PFSK-1 (cell line): Measurements from ENCODE around the gene SKAP1.

Experiments
- FOXP2 ChIP-seq: optimal IDR thresholded peaks from 2 replicates; pipeline ENCODE3; 2011; ENCODE audit warnings: borderline replicate concordance, control low read depth, inconsistent platforms; ENCODE audit not compliant: insufficient read depth; ENCODE audit errors: extremely low read length, extremely low read depth
- POLR2AphosphoS5 ChIP-seq: IDR thresholded peaks from 2 replicates; pipeline ENCODE4 v1.6.1; 2012; ENCODE audit warnings: low read depth, mild to moderate bottlenecking, control low read depth, low read length, moderate library complexity
- REST ChIP-seq, 2 experiments: IDR thresholded peaks; 2 replicates each; pipeline versions ENCODE4 v1.6.1 to v1.8.0; 2011 to 2012; ENCODE audit warnings: low read depth in 2 of 2, low read length in 2 of 2, control low read depth in 1 of 2, inconsistent platforms in 1 of 2, mild to moderate bottlenecking in 1 of 2, moderate library complexity in 1 of 2; ENCODE audit not compliant: insufficient read depth in 1 of 2
- SIN3A ChIP-seq: IDR thresholded peaks from 2 replicates; pipeline ENCODE4 v1.6.1; 2012; ENCODE audit warnings: mild to moderate bottlenecking, low read length, moderate library complexity, borderline replicate concordance; ENCODE audit not compliant: insufficient read depth
- TAF1 ChIP-seq: IDR thresholded peaks from 2 replicates; pipeline ENCODE4 v1.6.1; 2012; ENCODE audit warnings: low read length, control low read depth, borderline replicate concordance; ENCODE audit not compliant: insufficient read depth

The SKAP1 gene

GRCh38 chr17:48438516-48439061 is 8.6 kb upstream of the SKAP1 start:
- TF ChIP-seq POLR2AphosphoS5, result no peak

GRCh38 chr17:48433896-48434295 is 3.9 kb upstream of the SKAP1 start:
- TF ChIP-seq SIN3A (no peak), POLR2AphosphoS5 (no peak), FOXP2 (no peak)

- TF ChIP-seq SIN3A, result no peak
Measured at GRCh38 chr17:48432820-48433775, 3.1 kb upstream of the SKAP1 start.

GRCh38 chr17:48429156-48429555 is 858 bp downstream of the SKAP1 start:
- TF ChIP-seq TAF1, result no peak

- TF ChIP-seq FOXP2 (no peak), TAF1 (no peak), POLR2AphosphoS5 (no peak), REST (IDR thresholded peaks at IDR 0.05; ENCODE audit: insufficient read depth in 1 of 2, low read depth in 2 of 2, low read length in 2 of 2) (no peak), SIN3A (no peak)
Measured at GRCh38 chr17:48427598-48427997, 2.4 kb downstream of the SKAP1 start.

GRCh38 chr17:48426761-48427500 is 3.1 kb downstream of the SKAP1 start:
- no peak for TF ChIP-seq POLR2AphosphoS5
- no peak for TF ChIP-seq SIN3A
- TF ChIP-seq REST (IDR thresholded peaks at IDR 0.05; ENCODE audit: insufficient read depth in 1 of 2, low read depth in 2 of 2, low read length in 2 of 2), result no peak
- no peak for TF ChIP-seq FOXP2
- no peak for TF ChIP-seq TAF1

GRCh38 chr17:48426019-48426665 is 3.9 kb downstream of the SKAP1 start:
- TF ChIP-seq POLR2AphosphoS5, result no peak
- TF ChIP-seq TAF1, result no peak
- TF ChIP-seq REST (IDR thresholded peaks at IDR 0.05; ENCODE audit: insufficient read depth in 1 of 2, low read depth in 2 of 2, low read length in 2 of 2), result no peak
- no peak for TF ChIP-seq SIN3A
- no peak for TF ChIP-seq FOXP2
